ENCODE data around the gene MGAM2. TPM values are rescaled to one million over a fixed set of nuclear protein-coding genes. Genes with fewer than 3 reads are reported as not detected.
A peak's percentile ranks its signal among the peaks of the same experiment; 100 is the strongest.

MGAM2 gene
- total and polyA plus RNA-seq, 2 experiments from 2014 or later: 0.03 TPM; not detected in 1

DNA sequence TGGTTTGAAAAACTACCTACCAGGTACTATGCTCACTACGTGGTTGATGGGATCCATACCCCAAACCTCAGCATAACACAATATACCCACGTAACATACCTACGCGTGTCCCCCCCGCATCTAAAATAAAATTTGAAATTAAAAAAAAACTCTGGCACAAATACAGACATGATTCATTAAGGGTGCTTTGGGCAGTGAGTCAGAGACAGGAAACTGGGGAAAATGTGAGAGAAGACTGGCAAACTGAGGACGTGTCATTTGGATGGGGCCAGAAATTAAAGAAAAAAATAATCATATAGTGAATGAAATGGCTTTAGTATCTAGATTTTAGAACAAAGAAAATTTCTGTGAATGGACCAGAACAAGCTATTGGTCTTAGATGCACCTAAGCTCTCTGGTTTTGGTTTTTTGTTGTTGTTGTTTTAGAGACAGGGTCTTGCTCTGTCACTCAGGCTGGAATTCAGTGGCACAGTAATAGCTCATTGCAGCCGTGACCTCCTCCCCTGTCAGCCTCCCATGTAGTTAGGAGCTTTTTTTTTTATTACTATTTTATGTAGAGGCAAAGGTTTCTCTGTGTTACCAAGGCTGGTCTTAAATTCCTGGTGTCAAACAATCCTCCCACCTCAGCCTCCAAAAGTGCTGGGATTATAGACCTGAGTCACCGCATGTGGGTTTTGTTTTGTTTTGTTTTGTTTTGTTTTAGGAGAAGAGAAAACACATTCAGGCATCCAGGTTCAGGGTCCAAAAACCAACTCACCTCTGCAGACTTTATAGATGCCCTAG, 152.3 kb downstream of the MGAM2 start:
- Histone ChIP-seq H3K27ac (no peak overlapping the region), H3K4me3 (no peak overlapping the region), H3K36me3 (no peaks in the 10 kb centered on the region), H3K9me3 (ENCODE audit: low read depth) (no peaks in the 10 kb centered on the region), H3K27me3 (no peaks in the 10 kb centered on the region), H3K4me1 (ENCODE audit: low read depth) (no peaks in the 10 kb centered on the region)
- peak in 1 of 2 donors; percentile 19 for DNase-seq (ENCODE audit: low read depth in 1 of 2, low spot score in 1 of 2)
- TF ChIP-seq, protein P1, sequence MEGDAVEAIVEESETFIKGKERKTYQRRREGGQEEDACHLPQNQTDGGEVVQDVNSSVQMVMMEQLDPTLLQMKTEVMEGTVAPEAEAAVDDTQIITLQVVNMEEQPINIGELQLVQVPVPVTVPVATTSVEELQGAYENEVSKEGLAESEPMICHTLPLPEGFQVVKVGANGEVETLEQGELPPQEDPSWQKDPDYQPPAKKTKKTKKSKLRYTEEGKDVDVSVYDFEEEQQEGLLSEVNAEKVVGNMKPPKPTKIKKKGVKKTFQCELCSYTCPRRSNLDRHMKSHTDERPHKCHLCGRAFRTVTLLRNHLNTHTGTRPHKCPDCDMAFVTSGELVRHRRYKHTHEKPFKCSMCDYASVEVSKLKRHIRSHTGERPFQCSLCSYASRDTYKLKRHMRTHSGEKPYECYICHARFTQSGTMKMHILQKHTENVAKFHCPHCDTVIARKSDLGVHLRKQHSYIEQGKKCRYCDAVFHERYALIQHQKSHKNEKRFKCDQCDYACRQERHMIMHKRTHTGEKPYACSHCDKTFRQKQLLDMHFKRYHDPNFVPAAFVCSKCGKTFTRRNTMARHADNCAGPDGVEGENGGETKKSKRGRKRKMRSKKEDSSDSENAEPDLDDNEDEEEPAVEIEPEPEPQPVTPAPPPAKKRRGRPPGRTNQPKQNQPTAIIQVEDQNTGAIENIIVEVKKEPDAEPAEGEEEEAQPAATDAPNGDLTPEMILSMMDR (IDR thresholded peaks at IDR 0.05; ENCODE audit: low read depth, low read length): no peak

Other genes with a start within 250 kb of the MGAM2 start
- not detected in 2 replicates for gene OR9A4, start 195.3 kb upstream of the MGAM2 start, total RNA-seq
- not detected in 2 replicates for gene OR9A4, start 195.3 kb upstream of the MGAM2 start, polyA plus RNA-seq
- gene CLEC5A, start 164.7 kb upstream of the MGAM2 start, total RNA-seq: not detected in 2 replicates
- gene CLEC5A, start 164.7 kb upstream of the MGAM2 start, polyA plus RNA-seq: not detected in 2 replicates
- gene TAS2R38, start 137.9 kb upstream of the MGAM2 start, total RNA-seq: not detected in 2 replicates
- gene TAS2R38, start 137.9 kb upstream of the MGAM2 start, polyA plus RNA-seq: not detected in 2 replicates
- gene MGAM, start 115.8 kb upstream of the MGAM2 start, total RNA-seq: 0.04 TPM in 1 of 2 replicates, not detected in the other
- gene MGAM, start 115.8 kb upstream of the MGAM2 start, polyA plus RNA-seq: 0.11 TPM in 1 of 2 replicates, not detected in the other
- not detected in 2 replicates for gene PRSS58, start 146.3 kb downstream of the MGAM2 start, total RNA-seq
- not detected in 2 replicates for gene PRSS58, start 146.3 kb downstream of the MGAM2 start, polyA plus RNA-seq